Cardiac muscle cell (in vitro differentiated cells and primary cell): ENCODE data around the gene MAEA. TPM values are rescaled to one million over a fixed set of nuclear protein-coding genes. Genes with fewer than 3 reads are reported as not detected.

ENCODE experiments used
- DNase-seq, 2 donors: peaks; one replicate each; pipeline versions ENCODE4 v3.0.0 to v3.0.0-alpha.2; 2010 to 2017; ENCODE audit warnings: low read depth in 1 of 2, low spot score in 1 of 2
- H3K27ac ChIP-seq: fragments of 200-600 bp; sonication (generic); 2 replicates; pipeline ENCODE4 v1.5.1; 2016
- H3K27me3 ChIP-seq: fragments of 200-600 bp; sonication (generic); 2 replicates; pipeline ENCODE4 v1.6.0; 2016; ENCODE audit warnings: control low read depth
- H3K36me3 ChIP-seq: fragments of 200-600 bp; sonication (generic); 2 replicates; pipeline ENCODE4 v1.5.1; 2016; ENCODE audit warnings: control low read depth
- H3K4me1 ChIP-seq: fragments of 200-600 bp; sonication (generic); 2 replicates; pipeline ENCODE4 v1.8.1; 2017; ENCODE audit warnings: low read depth, mild to moderate bottlenecking, mixed run types
- H3K4me3 ChIP-seq: fragments of 200-600 bp; sonication (generic); 2 replicates; pipeline ENCODE4 v1.5.1; 2016; ENCODE audit warnings: mild to moderate bottlenecking
- H3K9me3 ChIP-seq: fragments of 200-600 bp; sonication (generic); 2 replicates; pipeline ENCODE4 v1.5.1; 2017; ENCODE audit warnings: low read depth, mild to moderate bottlenecking, control low read depth
- polyA plus RNA-seq: library from polyadenylated mRNA; unstranded; fragments of >200 nt; fragmentation: Nextera tagmentation; extraction: Ambion mirVana; gene quantifications from 2 replicates; pipeline ENCODE4 v1.2.1, GENCODE V29; 2016
- total RNA-seq: library from RNA; depleted of rRNA; stranded (reverse); fragments of >200 nt; gene quantifications from 2 replicates; pipeline ENCODE4 v1.2.3, GENCODE V29; 2016
- TF ChIP-seq, protein P1 (sequence below): IDR thresholded peaks from 2 replicates; pipeline ENCODE4 v1.5.1; 2012; ENCODE audit warnings: low read depth, mild to moderate bottlenecking, low read length

Gene MAEA
- total and polyA plus RNA-seq, 2 experiments from 2014 or later: 76.8 to 85.0 TPM

GRCh38 chr4:1376841-1377605 is 87.3 kb downstream of the MAEA start:
- TF ChIP-seq, protein P1, sequence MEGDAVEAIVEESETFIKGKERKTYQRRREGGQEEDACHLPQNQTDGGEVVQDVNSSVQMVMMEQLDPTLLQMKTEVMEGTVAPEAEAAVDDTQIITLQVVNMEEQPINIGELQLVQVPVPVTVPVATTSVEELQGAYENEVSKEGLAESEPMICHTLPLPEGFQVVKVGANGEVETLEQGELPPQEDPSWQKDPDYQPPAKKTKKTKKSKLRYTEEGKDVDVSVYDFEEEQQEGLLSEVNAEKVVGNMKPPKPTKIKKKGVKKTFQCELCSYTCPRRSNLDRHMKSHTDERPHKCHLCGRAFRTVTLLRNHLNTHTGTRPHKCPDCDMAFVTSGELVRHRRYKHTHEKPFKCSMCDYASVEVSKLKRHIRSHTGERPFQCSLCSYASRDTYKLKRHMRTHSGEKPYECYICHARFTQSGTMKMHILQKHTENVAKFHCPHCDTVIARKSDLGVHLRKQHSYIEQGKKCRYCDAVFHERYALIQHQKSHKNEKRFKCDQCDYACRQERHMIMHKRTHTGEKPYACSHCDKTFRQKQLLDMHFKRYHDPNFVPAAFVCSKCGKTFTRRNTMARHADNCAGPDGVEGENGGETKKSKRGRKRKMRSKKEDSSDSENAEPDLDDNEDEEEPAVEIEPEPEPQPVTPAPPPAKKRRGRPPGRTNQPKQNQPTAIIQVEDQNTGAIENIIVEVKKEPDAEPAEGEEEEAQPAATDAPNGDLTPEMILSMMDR: no peak
- no peak for DNase-seq

DNA sequence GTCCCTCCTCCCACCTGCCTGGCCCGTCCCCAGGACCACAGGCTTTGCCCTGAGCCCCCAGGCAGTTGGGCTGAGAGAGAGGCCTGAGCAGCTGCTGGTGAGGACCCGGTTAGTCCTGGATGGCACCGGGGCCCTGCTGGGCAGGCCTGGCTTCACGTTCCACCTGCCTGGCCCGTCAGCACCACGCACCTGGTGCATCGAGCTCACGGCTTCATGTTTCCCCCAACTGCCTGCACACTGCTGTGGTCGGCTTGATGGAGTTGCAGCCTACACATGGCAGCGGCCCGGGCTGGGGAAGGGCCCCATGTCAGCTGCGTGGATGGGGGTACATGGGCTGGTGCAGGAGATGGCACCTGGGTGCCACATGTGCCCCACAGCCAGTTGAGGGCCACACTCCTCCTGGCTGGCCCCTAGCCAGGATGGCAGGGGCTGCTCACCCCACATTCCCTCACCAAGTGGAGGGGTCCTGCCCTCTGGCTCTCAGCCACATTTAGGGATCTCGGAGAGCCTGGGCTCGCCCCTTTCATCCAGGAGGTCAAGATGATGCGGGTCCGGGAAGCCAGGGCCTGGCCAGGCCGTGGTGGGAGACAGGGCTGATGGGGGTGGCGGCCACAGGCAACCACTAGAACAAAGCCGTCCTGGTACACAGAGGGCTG is 88.0 kb downstream of the MAEA start:
- Histone ChIP-seq H3K9me3 (no peaks in the 10 kb centered on the region), H3K36me3 (no peaks in the 10 kb centered on the region), H3K27me3 (no peaks in the 10 kb centered on the region), H3K4me1 (no peaks in the 10 kb centered on the region), H3K4me3 (no peak overlapping the region), H3K27ac (no peak overlapping the region)
- TF ChIP-seq, protein P1: no peak
- DNase-seq: no peak

More at GRCh38 chr4:1376841-1377605, 87.3 kb downstream of the MAEA start:
- Histone ChIP-seq H3K27me3 (no peaks in the 10 kb centered on the region), H3K4me3 (no peak overlapping the region), H3K27ac (no peak overlapping the region), H3K36me3 (no peaks in the 10 kb centered on the region), H3K9me3 (no peaks in the 10 kb centered on the region), H3K4me1 (no peaks in the 10 kb centered on the region)

DNA sequence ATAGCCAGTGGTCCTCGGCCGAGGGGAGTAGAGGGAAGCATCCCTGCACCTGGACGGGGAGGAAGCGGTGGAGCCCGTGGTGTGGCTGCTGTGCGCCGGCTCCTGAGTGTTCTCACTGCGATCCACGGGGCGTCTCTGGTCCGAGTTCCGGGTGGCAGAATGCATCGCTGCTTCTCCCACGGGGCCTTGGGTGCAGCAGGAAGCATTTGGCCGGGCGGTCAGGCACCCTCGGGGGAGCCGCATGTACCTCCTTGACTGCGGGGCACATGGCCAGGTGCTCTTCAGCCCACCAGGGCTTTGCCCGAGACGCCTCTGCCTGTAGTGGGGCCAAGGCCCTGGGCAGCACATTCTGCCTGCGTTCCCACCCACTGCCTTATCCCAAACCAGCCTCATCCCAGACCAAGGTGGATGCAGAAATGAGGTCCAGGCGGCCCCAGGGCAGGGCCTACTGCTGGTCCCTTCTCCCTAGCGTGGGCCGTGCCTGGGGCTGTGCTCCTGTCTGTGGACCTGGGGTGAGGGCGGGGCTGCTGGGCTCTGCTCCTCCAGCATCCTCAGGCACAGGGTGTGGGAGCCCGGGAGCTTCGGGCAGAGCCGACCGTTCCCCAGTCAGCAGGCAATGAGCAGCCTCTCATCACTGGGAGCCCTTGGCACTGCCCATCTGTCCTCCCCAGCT is 89.0 kb downstream of the MAEA start:
- no peaks in the 10 kb centered on the region for H3K36me3 ChIP-seq
- H3K4me3 ChIP-seq: no peak overlapping the region
- H3K27ac ChIP-seq: no peak overlapping the region
- TF ChIP-seq, protein P1: no peak
- H3K9me3 ChIP-seq: no peaks in the 10 kb centered on the region
- DNase-seq: no peak
- no peaks in the 10 kb centered on the region for H3K4me1 ChIP-seq
- H3K27me3 ChIP-seq: no peaks in the 10 kb centered on the region

DNA sequence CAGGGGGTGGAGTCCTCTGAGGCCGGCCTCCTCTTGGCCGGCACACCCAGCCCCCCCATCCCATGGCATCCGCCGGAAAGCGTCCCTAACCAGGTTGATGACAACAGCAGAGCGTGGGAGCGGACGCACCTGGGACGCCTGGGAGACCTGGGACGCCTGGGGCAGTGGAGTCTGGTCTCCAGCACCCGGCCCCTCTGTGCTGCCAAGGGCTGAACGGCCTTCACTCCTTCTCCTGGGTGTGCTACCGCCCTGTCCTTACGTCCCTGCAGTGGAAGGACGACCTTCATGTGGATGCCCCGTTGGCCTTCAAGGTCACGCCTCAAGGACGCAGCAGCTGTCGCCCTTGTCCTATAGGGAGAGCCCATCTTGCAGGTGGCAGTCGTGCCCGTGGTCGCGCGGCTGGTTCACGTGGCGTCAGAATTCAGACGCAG is 89.7 kb downstream of the MAEA start:
- no peak for DNase-seq

DNA sequence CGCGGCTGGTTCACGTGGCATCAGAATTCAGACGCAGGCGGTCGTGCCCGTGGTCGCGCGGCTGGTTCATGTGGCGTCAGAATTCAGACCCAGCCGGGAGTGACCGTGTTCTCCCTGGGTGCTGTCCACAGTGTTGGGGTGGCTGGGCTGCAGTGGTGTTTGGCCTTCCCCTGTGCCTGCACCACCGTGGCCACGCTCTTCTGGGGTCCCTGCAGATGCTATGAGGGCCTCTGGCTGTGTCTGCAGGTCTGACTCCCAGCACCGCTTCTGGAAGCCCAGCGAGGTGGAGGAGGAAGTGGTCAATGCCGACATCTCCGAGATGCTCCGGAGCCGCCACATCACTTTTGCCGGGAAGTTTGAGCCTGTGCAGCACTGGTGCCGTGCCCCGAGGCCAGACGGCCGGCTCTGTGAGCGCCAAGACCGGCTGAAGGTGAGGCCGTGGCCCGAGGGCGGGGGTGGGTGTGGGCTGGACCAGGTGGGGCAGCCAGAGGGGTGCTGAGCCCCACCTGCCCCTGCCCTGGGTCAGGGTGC is 90.2 kb downstream of the MAEA start:
- Histone ChIP-seq H3K4me1 (no peaks in the 10 kb centered on the region), H3K36me3 (no peaks in the 10 kb centered on the region), H3K9me3 (no peaks in the 10 kb centered on the region), H3K4me3 (no peak overlapping the region), H3K27ac (no peak overlapping the region), H3K27me3 (no peaks in the 10 kb centered on the region)
- TF ChIP-seq, protein P1: no peak
- no peak for DNase-seq

More for the DNA sequence above, 89.7 kb downstream of the MAEA start:
- TF ChIP-seq, protein P1: no peak
- Histone ChIP-seq H3K27me3 (no peaks in the 10 kb centered on the region), H3K36me3 (no peaks in the 10 kb centered on the region), H3K4me3 (no peak overlapping the region), H3K4me1 (no peaks in the 10 kb centered on the region), H3K27ac (no peak overlapping the region), H3K9me3 (no peaks in the 10 kb centered on the region)
